Activated CD4-positive, alpha-beta T cell treated with anti-CD3 and anti-CD28 coated beads for 48 hours (primary cell): Measurements from ENCODE around the gene RHBDL1.

Experiments
- DNase-seq: peaks from one replicate; pipeline ENCODE4 v3.0.0-alpha.2; 2020

Gene RHBDL1

GRCh38 chr16:674968-675883 lies at the start of gene RHBDL1:
RHBDL1 (plus strand) TSS chr16:675671; CDS start chr16:675791, 120 bp downstream.
- DNase-seq = no peak

GRCh38 chr16:625977-626765 lies 49.3 kb upstream of the RHBDL1 start:
- DNase-seq = no peak

DNA sequence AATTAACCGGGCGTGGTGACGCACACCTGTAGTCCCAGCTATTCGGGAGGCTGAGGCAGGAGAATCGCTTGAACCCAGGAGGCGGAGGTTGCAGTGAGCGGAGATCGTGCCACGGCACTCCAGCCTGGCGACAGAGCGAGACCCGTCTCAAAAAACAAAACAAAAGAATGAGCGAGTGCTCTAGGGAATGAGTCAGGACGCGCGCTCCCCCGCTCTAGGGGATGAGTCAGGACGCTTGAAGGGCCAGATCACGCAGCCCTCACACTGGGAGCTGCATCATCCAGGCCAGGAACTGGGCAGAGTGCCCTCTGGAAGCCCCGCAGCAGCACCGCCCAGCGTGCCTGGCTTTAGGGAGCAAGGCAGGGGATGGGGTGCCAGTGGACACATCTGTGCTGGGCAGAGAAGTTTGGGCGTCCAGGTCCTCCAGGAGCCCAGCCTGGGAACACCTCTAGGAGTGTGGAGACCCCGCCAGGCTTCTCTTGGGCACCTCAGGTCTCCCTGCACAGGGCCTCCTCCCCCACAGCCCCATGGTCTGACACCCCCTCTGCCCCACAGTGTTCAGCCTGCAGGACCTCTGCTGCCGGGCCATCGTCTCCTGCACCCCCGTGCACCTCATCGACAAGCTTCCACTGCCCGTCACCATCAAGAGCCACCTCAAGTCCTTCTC lies 48.6 kb upstream of the RHBDL1 start:
- DNase-seq = no peak

DNA sequence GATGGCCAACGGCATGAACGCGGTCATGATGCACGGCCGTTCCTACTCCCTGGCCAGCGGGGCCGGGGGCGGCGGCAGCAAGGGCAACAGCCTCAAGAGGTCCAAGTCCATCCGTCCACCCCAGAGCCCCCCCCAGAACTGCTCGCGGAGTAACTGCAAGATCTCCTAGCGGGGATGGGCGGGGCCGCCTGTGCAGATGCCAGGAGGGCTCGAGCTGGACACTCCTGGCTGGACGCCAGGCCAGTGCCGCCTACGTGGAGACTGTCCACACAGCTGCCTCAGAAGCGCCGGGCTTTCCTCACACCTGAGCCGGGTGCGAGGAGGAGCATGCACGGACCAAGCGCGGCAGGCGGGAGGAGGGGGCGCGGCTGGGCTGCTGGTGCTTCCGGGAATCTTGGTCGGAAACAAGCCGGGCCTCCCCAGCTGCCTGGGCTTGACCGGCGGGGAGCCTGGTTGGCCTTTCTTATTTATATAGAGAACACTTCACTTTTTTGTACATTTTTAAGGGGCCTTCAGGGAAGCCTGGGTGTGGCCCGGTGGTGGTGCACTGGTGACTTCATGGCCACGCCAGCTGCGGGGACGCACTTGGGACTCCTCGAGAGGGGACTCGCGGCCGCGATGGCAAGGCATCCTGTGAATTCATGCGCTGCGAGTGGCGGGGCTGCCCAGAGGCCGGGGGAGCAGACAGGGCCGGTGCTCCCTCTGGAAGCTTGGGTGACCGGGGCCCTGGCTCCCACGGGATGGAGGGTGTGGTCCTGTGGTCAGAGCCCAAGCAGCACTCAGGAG lies 47.8 kb upstream of the RHBDL1 start:
- DNase-seq = no peak

DNA sequence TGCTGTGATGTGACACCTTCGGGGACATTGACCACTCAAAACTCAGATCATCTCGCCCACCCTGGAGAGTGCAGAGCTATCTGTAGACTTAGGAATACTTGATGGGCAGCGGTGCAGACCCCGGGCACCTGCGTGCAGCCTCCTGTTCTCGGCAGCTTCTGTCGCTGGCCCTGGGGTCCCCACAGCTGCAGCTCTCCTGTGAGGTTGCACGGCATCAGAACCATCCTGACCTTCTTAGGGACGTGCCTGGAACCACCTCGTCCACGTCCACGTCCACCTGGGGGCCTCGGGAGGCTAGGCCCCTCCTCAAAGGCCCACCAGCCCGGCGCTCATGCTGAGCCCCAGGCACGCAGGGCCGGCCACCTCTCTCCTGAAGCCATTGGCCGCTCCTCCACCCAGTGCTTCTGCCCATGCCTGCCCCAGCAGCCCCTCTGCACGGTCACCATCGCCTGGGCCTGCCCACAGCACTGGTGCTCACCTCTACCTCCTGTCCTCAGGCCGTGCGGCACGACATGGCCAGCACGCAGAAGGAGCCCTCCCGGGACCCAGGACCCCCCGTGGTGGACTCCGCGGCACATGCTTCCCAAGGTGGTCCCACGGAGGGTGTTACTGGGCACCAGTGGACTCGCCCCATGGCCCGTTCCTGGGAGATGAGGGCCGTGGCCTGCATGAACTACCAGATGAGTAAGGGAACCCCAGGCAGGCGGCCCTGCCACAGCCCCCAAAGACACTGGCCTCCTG lies 47.0 kb upstream of the RHBDL1 start:
- no peak for DNase-seq

- no peak for DNase-seq
These were observed 46.2 kb upstream of the RHBDL1 start for GRCh38 chr16:629185-629832.

DNA sequence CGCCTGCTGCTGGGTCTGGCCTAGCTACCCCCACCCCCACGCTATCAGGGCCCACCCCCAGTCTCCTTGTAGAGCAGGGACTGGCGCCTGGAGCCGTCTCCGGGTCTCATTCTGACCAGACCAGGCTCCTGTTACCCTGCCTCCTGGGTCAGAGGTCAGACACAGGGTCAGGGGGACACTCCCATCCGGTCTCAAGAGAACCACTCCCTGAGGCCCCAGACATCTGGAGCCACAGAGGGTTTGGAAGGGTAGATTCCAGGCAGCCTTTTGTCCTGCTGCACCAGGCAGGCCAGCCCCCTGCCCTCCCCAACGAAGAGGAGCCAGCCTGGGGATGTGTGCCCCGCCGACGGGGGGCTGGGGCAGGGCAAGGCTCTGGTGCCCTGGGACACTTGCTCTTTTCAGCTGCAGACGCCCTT lies 45.6 kb upstream of the RHBDL1 start:
- no peak for DNase-seq

DNA sequence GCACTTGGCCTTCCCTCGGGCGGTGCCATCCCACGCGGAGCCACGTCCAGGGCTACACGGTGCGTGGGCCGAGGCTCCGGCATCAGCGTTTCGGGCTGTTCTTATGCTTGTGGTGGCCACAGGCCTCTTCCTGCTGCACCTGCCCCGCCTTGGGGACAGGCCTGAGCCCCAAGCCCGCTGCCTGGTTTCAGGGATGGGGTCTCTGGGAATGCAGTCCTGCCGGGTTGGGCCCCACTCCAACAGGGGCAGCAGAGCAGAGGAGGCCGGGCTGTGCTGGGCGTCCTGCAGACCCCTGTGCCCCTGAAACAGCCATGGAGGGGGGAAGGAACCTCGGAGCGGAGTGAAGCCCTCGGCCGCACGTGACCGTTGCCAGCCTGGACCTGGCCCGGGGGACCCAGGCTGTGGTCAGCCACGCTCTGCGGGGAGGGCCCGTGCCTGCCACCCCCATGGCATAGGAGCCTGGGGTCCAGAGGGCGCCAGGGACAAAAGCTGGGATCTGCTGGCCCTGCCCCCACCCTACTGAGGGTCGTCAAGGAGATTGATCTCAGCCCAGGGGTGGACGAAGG lies 45.1 kb upstream of the RHBDL1 start:
- no peak for DNase-seq

- no peak for DNase-seq
These were observed 44.6 kb upstream of the RHBDL1 start, which contains the start of gene WFIKKN1 for GRCh38 chr16:630815-631405. WFIKKN1 (plus strand) TSS chr16:630985; CDS start chr16:631254, 269 bp downstream.

DNA sequence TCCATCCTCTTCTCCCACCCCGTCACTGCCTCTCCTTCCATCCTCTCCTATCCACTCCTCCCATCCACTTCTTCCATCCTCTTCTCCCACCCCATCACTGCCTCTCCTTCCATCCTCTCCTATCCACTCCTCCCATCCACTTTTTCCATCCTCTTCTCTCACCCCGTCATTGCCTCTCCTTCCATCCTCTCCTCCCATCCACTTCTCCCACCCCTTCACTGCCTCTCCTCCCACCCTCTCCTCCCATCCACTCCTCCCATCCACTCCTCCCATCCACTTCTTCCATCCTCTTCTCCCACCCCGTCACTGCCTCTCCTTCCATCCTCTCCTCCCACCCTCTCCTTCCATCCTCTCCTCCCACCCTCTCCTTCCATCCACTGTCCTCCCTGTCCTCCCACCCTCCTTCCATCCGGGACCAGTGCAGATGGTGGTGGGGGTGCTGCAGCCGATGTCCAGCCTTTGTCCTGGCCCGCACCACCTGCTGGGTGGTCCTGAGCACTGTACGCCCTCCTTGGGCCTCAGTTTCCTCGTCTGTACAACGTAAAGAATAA lies 43.6 kb upstream of the RHBDL1 start:
- no peak for DNase-seq

- no peak for DNase-seq
These were observed 42.8 kb upstream of the RHBDL1 start for GRCh38 chr16:632486-633335.

- DNase-seq = no peak
These were observed 42.0 kb upstream of the RHBDL1 start for GRCh38 chr16:633336-634050.

GRCh38 chr16:634051-634670 lies 41.3 kb upstream of the RHBDL1 start:
- DNase-seq = no peak

- no peak for DNase-seq
These were observed 40.5 kb upstream of the RHBDL1 start for GRCh38 chr16:634996-635395.

- peak; percentile 40 for DNase-seq
These were observed 39.8 kb upstream of the RHBDL1 start for GRCh38 chr16:635573-636205.

- DNase-seq = peak; percentile 95
These were observed 39.0 kb upstream of the RHBDL1 start, which contains the start of gene METTL26 for GRCh38 chr16:636206-637080. METTL26 (minus strand) TSS chr16:636305; CDS start chr16:636290, 15 bp downstream.
